Stimulated activated CD8-positive, alpha-beta memory T cell treated with anti-CD3 and anti-CD28 coated beads, Interleukin-4, amount 100 ng/mL, for 24 hours (primary cell): Measurements from ENCODE around the gene ZNF407.

ENCODE experiments used
- DNase-seq: peaks from one replicate; pipeline ENCODE4 v3.0.0-alpha.2; 2020; ENCODE audit warnings: low read depth

The ZNF407 gene

GRCh38 chr18:75052475-75052874, 454.8 kb downstream of the ZNF407 start:
- DNase-seq: no peak

GRCh38 chr18:75053028-75053629, 455.5 kb downstream of the ZNF407 start:
- DNase-seq: no peak

GRCh38 chr18:75054046-75054445, 456.4 kb downstream of the ZNF407 start:
- no peak for DNase-seq

GRCh38 chr18:75054611-75055010, 456.9 kb downstream of the ZNF407 start:
- DNase-seq: no peak

- DNase-seq: no peak
Observed at GRCh38 chr18:75057169-75057960, 459.7 kb downstream of the ZNF407 start.

- no peak for DNase-seq
Observed at GRCh38 chr18:75060185-75060584, 462.5 kb downstream of the ZNF407 start.

GRCh38 chr18:75062297-75062886, 464.7 kb downstream of the ZNF407 start:
- DNase-seq: no peak

GRCh38 chr18:75063196-75063595, 465.5 kb downstream of the ZNF407 start:
- no peak for DNase-seq

- DNase-seq: no peak
Observed at GRCh38 chr18:75063615-75064512, 466.2 kb downstream of the ZNF407 start.

- no peak for DNase-seq
Observed at GRCh38 chr18:75064513-75064905, 466.8 kb downstream of the ZNF407 start.

GRCh38 chr18:75065251-75066000, 467.8 kb downstream of the ZNF407 start:
- no peak for DNase-seq

GRCh38 chr18:75066021-75066880, 468.6 kb downstream of the ZNF407 start:
- no peak for DNase-seq

GRCh38 chr18:75066936-75067335, 469.3 kb downstream of the ZNF407 start:
- no peak for DNase-seq

GRCh38 chr18:75067996-75068645, 470.5 kb downstream of the ZNF407 start:
- DNase-seq: no peak

- DNase-seq: no peak
Observed at GRCh38 chr18:75068682-75069435, 471.2 kb downstream of the ZNF407 start.

- DNase-seq: no peak
Observed at GRCh38 chr18:75070235-75070624, 472.6 kb downstream of the ZNF407 start.

- peak; percentile 33 for DNase-seq
Observed at GRCh38 chr18:75070625-75071483, 473.2 kb downstream of the ZNF407 start.

- no peak for DNase-seq
Observed at GRCh38 chr18:75071484-75071785, 473.8 kb downstream of the ZNF407 start.
